ENCODE measurements around the gene ASGR1.

DNA sequence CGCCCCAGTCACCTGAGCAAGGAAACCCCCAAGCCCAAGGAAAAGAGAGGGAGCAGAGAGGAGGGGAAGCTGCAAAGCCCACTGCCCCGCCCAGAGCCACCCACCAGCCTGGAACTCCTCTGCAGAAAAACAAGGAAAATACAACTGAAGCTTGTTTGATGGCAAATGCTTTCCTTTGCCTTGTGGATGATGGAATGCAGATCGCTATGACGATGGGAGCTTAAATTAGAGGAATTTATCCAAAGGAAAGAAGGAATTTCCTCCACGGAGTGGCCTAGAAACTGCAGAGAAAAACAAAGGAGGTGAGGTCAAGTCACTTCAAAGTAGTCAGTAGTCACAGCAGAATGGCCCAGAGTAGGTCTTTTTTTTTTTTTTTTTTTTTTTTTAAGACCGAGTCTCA lies 33.1 kb downstream of the ASGR1 start:
- TF ChIP-seq, protein P1, sequence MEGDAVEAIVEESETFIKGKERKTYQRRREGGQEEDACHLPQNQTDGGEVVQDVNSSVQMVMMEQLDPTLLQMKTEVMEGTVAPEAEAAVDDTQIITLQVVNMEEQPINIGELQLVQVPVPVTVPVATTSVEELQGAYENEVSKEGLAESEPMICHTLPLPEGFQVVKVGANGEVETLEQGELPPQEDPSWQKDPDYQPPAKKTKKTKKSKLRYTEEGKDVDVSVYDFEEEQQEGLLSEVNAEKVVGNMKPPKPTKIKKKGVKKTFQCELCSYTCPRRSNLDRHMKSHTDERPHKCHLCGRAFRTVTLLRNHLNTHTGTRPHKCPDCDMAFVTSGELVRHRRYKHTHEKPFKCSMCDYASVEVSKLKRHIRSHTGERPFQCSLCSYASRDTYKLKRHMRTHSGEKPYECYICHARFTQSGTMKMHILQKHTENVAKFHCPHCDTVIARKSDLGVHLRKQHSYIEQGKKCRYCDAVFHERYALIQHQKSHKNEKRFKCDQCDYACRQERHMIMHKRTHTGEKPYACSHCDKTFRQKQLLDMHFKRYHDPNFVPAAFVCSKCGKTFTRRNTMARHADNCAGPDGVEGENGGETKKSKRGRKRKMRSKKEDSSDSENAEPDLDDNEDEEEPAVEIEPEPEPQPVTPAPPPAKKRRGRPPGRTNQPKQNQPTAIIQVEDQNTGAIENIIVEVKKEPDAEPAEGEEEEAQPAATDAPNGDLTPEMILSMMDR (IDR thresholded peaks at IDR 0.05), result no peak
- no peak for TF ChIP-seq POLR2A (IDR thresholded peaks at IDR 0.05)
